PFSK-1 (cell line): ENCODE measurements around the gene CACNA2D4.

Source experiments
- POLR2AphosphoS5 ChIP-seq: IDR thresholded peaks from 2 replicates; pipeline ENCODE4 v1.6.1; 2012; ENCODE audit warnings: low read depth, mild to moderate bottlenecking, control low read depth, low read length, moderate library complexity
- REST ChIP-seq, 2 experiments: IDR thresholded peaks; 2 replicates each; pipeline versions ENCODE4 v1.6.1 to v1.8.0; 2011 to 2012; ENCODE audit warnings: low read depth in 2 of 2, low read length in 2 of 2, control low read depth in 1 of 2, inconsistent platforms in 1 of 2, mild to moderate bottlenecking in 1 of 2, moderate library complexity in 1 of 2; ENCODE audit not compliant: insufficient read depth in 1 of 2
- SIN3A ChIP-seq: IDR thresholded peaks from 2 replicates; pipeline ENCODE4 v1.6.1; 2012; ENCODE audit warnings: mild to moderate bottlenecking, low read length, moderate library complexity, borderline replicate concordance; ENCODE audit not compliant: insufficient read depth
- TAF1 ChIP-seq: IDR thresholded peaks from 2 replicates; pipeline ENCODE4 v1.6.1; 2012; ENCODE audit warnings: low read length, control low read depth, borderline replicate concordance; ENCODE audit not compliant: insufficient read depth

- TF ChIP-seq POLR2AphosphoS5, result no peak
- TF ChIP-seq SIN3A, result no peak
- no peak for TF ChIP-seq REST (IDR thresholded peaks at IDR 0.05; ENCODE audit: insufficient read depth in 1 of 2, low read depth in 2 of 2, low read length in 2 of 2)
- TF ChIP-seq TAF1, result no peak
Measured at GRCh38 chr12:1919284-1919683, 832 bp upstream of the CACNA2D4 start.
